A673 (cell line): ENCODE data around the gene KLHL18.

Experiments
- EZH2 ChIP-seq: fragments of 200-600 bp; sonication (generic); IDR thresholded peaks from 2 replicates; pipeline ENCODE4 v1.6.1; 2017; ENCODE audit warnings: borderline replicate concordance, low read depth, mild to moderate bottlenecking, mixed read lengths, antibody characterized with exemption, low read length; ENCODE audit not compliant: poor library complexity, severe bottlenecking
- TF ChIP-seq, protein P1 (sequence below): fragments of 300-800, 200-600 bp; sonication (generic); conservative IDR thresholded peaks from 2 replicates; pipeline ENCODE4 v1.5.1; 2017; ENCODE audit warnings: low read depth, mild to moderate bottlenecking, antibody characterized with exemption, low read length, moderate library complexity, mixed read lengths

DNA sequence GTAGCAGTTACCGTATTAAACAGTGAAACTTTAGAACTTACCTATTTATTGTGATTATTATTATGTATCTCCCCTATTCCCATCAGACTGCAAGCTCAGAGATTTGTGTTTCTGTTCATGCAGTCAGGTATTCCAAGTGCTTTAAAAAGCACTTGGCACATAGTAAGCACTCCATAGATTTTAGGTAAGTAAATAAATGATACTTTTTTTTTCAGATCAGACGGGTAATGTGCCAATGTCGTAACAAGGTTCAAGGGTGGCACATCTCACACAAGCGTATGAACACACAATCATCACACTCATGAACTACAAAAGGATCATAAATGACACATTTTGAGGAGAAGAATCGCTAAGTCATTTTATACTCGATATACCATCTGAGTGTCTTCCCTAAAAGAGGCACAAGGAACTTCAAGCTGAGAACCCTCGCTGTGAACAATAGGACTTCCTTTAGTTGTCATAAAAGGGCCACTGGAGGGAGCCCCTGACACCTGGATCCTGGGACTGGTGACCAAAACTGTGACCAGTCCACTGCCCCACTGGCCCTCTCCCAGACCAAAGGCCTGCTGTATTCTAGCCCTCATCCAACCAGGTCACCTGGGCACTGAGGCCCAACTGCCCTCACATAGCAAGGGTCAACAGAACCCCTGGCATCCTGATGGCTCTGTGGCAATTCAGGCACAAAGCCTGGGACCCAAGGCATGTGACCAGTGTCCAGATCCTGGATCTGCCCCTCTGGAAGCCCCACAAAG is 32.3 kb upstream of the KLHL18 start:
- TF ChIP-seq, protein P1, sequence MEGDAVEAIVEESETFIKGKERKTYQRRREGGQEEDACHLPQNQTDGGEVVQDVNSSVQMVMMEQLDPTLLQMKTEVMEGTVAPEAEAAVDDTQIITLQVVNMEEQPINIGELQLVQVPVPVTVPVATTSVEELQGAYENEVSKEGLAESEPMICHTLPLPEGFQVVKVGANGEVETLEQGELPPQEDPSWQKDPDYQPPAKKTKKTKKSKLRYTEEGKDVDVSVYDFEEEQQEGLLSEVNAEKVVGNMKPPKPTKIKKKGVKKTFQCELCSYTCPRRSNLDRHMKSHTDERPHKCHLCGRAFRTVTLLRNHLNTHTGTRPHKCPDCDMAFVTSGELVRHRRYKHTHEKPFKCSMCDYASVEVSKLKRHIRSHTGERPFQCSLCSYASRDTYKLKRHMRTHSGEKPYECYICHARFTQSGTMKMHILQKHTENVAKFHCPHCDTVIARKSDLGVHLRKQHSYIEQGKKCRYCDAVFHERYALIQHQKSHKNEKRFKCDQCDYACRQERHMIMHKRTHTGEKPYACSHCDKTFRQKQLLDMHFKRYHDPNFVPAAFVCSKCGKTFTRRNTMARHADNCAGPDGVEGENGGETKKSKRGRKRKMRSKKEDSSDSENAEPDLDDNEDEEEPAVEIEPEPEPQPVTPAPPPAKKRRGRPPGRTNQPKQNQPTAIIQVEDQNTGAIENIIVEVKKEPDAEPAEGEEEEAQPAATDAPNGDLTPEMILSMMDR = peak; percentile 27; the same call in 1 of the 2 replicates
- no peak for TF ChIP-seq EZH2
